Spleen (tissue), 7 donors: ENCODE data around the gene SACM1L.

ENCODE experiments used
- POLR2A ChIP-seq, 3 donors: fragments of 450-650 bp; IDR thresholded peaks; one replicate each; pipeline ENCODE4 v1.5.1; 2017; ENCODE audit warnings: antibody characterized with exemption in 3 of 3, mild to moderate bottlenecking in 1 of 3
- POLR2AphosphoS5 ChIP-seq, 3 donors: sonication (generic); formaldehyde crosslinking; IDR thresholded peaks; one replicate each; pipeline ENCODE4 v1.5.1; 2017; ENCODE audit warnings: antibody characterized with exemption in 3 of 3
- TF ChIP-seq, protein P1 (sequence below), 11 experiments: fragments of 200-600 bp in 7 of 11; fragments of 450-650 bp in 4 of 11; sonication (generic) in 4 of 11; IDR thresholded peaks in 8 of 11; conservative IDR thresholded peaks in 3 of 11; 1 replicate in 7 of 11; 2 replicates in 4 of 11; pipeline versions ENCODE4 v1.4.0 to v1.8.0; 2016 to 2021; ENCODE audit warnings: antibody characterized with exemption in 11 of 11, inconsistent platforms in 4 of 11, mild to moderate bottlenecking in 1 of 11
- donor health status: DM: no; HTN: no; CAD: no; lungs with moderate emphysema.
- donor health status: DM: no; HTN: no; CAD: no.
- donor health status: DM: no; HTN: no; CAD: no.

DNA sequence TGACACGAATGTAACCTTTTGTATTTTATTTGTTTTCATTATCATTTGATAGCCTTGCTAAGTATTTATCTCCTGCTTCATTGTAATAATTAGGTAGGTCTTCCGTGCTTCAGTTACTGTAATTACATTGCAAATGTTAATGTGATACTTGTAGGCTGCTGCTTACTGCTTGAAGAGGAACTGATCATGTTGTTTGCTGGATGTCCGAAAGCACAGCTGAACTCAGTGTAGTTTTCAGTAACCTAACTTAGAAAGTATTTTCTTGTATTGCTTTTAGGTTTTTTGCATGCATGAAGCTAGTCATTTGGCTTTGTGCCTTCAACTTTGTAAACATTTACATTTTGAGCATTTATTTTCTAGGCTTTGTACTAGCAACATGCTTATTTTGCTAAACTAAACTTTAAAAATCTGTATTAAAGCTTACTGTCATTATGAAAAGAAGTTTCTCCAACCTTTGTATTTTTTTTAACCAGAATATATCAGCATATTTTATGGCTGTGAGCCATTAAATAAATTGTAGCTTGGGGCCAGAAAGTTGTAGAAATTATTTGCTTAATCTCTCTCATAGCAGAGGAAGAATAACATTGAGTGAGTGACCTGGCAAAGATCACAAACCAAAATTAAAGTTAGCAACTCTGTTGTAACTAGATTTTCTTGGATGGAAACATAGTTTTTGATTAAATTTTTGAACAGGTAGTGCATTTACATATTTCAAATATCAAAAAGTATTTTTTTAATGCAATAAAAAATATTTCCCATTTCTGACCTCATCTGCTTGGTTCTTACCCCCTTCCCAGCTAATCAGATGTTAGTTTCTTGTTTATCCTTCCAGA, 30.7 kb downstream of the SACM1L start:
- TF ChIP-seq, protein P1, sequence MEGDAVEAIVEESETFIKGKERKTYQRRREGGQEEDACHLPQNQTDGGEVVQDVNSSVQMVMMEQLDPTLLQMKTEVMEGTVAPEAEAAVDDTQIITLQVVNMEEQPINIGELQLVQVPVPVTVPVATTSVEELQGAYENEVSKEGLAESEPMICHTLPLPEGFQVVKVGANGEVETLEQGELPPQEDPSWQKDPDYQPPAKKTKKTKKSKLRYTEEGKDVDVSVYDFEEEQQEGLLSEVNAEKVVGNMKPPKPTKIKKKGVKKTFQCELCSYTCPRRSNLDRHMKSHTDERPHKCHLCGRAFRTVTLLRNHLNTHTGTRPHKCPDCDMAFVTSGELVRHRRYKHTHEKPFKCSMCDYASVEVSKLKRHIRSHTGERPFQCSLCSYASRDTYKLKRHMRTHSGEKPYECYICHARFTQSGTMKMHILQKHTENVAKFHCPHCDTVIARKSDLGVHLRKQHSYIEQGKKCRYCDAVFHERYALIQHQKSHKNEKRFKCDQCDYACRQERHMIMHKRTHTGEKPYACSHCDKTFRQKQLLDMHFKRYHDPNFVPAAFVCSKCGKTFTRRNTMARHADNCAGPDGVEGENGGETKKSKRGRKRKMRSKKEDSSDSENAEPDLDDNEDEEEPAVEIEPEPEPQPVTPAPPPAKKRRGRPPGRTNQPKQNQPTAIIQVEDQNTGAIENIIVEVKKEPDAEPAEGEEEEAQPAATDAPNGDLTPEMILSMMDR (IDR thresholded peaks at IDR 0.05 in 8 of 11, conservative IDR thresholded peaks at IDR 0.05 in 3 of 11), result no peak
- no peak for TF ChIP-seq POLR2A (IDR thresholded peaks at IDR 0.05)
- TF ChIP-seq POLR2AphosphoS5 (IDR thresholded peaks at IDR 0.05), result no peak
